NCI-H146 treated with DMSO at 0.1 percent for 48 hours (cell line): Measurements from ENCODE around the gene FRMD5.

Source experiments
- DNase-seq: peaks from one replicate; lab custom pipeline; 2025; ENCODE audit not compliant: unreplicated experiment; lab: John Stamatoyannopoulos, UW

Gene FRMD5

DNA sequence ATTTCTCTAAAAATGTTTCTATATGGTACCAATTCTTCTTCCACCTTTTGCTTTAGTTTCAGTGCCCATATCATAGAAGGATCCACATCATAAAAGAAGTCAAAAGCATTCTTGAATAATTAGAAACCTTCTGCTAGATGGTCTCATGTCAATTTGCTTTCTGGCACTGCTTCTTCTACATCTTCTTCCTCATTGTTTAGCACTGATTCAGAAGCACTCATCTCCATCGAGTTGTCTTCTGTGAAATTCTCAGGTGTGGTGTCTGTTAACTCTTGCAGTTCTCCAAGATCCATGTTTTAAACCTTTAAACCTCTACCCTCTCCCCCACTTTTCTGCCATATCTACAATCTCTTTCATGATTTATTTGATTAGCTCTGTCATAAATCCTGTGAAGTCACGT lies 213.5 kb downstream of the FRMD5 start:
- no peak for DNase-seq

DNA sequence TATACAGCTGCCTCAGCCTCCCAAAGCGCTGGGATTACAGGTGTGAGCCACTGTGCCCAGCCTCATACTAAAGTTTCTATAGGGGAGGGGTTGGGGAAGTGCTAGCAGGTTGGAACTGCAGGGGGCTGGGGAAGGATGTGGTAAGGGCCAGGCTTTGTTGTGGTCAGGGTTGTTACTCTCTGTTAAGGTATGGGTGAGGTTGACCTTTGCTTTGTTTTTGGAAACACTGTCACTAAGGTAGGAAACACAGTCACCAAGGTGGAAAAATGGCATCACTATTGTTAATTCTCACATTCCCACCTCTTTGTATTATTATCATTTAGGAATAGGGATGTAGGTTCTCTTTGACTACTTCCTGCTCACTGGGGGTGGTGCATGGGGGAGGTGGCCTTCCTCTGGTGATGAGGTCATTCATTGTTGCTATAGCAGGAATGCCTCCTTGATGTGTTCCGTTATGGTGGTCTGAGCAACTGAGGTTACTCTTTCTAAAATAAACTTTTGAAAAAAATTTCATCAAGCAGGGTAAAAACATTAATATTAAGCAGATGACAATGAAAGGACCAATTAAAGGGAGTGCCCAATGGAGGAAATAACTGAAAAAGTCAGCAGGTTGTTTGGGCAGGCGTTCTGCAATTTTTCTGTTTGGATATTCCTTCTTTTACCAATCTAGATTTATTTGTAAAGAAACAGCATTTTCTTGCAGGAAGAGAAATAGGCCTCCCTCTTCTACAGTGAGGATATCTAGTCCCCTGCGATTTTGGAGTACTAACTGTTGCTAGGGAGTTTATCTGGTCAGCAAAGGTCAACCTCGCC lies 217.8 kb downstream of the FRMD5 start:
- no peak for DNase-seq

DNA sequence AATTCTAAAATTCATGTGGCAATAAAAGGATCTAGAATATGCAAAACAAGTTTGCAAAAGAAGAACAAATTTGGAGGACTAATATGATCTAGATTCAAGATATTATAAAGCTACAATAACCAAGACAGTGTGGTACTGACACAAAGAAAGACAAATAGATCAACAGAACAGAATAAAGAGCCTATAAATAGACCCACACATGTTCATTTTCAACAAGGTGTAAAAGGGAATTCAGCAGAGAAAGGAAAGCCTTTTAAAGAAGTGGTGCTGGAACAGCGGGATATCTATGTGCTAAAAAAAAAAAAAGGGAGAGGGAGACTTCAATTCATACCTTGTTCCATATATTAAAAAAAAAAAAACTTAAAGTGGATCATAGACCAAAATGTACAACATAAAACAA lies 219.3 kb downstream of the FRMD5 start:
- peak; percentile 29 for DNase-seq

DNA sequence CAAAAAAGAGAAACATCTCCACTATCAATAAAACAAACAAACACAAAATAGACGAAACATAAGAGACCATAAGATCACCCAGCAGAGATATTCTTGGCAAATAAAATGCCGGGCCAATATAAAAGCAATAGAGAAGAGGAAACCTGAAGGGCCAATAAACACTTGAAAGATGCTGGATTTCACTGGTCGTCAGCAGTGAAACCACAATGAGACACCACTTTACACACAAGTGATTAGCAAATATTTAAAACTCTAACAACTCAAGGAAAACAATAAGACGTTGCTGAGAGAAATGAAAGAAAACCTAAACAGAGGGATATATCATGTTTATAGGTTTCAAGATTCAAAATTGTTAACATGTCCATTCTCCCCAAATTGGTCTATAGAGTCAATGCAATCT lies 219.7 kb downstream of the FRMD5 start:
- DNase-seq = no peak

DNA sequence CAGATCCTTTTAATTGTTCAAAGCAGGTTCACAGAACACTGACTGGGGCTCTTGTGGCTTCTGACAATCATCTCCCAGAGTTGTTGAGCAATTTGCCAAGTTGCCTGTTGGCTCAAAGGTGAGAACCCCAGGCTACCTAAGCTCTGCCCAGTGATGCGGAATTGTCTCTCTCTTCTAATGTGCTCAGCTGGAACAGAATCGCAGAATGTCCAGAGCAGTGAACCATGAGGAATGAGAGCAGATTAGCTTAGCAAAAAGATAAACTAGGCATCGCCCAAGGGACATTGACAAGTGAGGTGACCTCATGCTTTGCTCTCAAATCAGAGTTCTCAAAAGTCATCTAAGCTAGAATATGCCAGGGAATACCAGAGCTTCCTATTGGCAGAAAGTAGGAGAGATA lies 220.2 kb downstream of the FRMD5 start:
- DNase-seq = peak; percentile 66

DNA sequence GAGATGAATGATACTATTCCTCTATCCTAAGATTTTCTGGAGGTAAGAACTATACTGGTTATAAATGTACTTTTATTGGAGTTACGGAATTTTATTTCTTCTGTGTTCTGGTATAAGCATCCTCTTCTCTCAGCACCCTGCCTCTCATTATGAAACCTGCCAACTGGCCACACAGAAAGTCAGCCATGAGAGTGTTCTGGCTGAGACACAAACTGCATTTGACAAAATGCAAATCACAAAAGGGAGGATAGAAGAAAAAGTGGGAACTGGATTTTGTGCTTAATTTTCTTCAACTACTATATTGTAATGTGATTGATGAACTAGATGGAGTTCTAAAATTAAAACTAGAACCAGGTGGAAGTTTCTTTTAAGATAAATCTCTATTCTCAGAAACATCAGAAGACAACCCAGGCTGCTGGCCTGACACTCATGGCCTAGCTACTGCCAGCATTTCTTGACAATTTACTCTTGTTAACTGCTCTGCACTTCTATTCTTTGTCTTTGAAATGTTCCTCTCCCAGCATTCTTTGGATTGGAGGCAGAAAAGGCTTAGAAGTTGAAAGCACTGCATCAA lies 225.2 kb downstream of the FRMD5 start:
- no peak for DNase-seq

DNA sequence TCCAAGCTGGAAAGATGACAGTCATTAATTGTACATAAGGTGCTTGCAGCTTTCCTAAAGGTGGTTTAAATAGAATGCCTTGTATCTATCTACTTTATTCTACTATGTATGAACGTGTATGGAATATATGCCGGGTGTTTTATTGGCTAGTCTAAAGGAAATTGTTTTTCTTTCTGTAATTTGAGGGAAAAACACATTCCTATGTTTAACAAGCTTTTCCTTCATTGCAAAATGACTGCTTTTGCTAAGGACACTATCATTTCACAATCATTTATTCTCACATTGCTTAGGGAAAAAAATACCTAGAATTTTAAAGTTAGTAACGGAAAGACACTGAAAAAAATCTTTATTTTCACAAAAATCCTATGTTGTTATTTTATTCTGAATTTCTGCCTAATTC lies 226.5 kb downstream of the FRMD5 start:
- no peak for DNase-seq

DNA sequence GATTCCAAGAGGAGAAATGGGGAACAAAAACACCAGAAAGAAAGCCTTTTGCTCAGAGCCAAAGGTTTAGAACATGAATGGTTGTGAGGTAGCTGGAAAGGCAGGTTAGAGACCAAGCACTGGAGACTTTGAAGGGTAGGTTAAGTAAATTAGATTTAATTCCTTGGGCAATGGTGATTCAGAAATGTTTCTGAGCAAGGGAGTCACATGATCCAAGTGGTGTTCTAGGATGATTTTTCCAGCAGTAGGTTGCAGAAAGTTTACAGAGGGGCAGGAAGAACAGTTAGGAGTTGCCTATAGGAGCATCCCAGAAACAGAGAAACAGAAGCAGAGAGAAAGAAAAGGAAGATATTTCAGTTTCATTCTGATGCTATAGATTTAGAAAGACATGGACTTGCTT lies 228.4 kb downstream of the FRMD5 start:
- DNase-seq = no peak

DNA sequence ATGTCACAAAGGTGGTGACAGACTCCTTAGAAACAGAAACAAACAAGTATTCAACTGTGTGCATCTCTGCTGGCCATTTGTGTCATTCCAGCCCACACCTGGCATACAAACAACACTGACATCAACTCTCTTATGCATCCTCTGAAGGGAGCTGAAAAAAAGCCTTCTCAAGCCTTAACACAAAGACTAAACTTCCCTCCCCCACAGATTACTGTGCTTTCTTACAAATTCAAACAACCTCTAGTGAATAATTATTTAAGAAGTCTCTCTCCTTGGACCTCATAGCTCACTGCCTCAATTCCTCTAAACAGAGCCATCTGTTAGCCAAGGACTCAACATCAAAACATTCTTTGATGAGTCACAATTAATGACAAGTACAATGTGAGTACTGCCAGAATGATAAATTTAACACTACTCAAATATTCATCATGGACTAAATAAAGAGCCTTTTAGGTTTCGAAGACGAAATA lies 236.2 kb downstream of the FRMD5 start:
- DNase-seq = no peak

DNA sequence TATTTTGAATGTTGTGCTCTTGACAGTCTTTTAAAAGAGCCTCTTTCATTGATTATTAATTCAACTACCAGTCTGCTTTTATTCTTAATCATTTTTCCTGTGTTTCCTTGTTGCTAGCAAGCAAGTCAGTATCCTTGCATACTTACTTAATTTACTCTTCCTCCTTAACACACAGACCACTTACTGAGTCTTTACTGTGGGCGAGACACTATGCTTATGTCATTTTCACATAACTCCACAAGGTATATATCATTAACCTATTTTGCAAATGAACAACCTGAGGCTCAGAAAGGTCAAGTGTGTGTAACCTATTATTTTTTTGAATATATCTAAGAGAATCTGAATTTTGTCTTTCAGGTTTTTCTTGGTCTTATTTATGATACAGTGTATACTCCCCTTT lies 237.3 kb downstream of the FRMD5 start:
- no peak for DNase-seq

DNA sequence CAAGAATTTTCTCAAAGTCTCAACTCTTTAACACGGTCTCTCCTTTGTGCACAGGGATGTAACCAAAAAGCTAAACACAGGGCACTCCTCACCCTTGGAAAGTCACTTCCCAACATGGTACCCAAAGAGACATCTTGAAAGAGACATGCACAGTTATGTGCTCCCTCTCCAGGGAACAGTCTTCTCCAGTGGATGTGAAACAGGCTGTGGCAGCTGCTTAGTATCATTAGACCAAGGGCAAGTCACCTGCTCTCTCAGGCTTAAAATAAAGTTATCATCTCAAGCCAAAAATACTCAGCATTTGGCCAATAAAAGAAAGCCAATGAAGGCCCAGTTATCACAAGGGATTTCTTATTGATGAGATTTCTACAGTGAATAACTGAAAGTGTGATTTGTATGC lies 239.9 kb downstream of the FRMD5 start:
- DNase-seq = no peak

DNA sequence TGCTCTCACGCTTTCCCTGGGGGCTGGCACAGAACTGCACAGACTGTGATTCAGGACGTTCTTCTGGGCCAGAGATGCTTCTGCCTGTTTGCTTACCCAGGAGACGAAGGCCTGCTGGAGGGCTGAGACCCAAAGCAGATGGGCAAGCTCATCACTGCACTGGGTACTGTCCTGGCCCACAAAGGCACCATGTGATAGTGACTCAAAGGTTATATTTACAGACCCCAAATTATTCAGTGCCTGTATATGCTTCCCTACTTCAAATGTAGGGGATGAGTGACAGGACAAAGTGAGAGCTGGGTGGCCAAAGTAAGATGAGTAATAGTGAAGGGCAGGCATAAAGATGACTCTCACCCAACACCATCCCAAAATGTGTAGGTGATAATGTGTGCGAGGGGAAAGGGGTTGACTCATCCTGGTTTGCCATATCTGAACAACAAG lies 240.9 kb downstream of the FRMD5 start:
- DNase-seq = no peak

DNA sequence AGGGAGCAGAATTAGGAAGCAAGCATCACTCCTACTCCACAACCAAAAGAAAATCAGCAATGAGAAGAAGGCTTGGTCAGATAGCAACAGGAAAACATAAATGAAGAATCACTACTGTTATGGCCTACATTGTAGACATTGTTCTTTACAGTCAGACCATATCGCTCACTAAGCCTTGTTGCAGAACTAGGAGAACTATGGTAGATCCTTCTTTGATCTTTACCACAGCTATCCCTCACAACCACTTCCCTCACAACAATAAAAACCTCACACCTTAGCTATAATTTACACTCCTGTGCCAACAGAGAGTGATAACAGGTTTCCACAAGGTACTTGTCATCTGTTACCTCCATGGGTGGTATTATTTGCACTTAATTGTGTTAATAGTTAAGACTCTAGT lies 241.7 kb downstream of the FRMD5 start:
- no peak for DNase-seq

DNA sequence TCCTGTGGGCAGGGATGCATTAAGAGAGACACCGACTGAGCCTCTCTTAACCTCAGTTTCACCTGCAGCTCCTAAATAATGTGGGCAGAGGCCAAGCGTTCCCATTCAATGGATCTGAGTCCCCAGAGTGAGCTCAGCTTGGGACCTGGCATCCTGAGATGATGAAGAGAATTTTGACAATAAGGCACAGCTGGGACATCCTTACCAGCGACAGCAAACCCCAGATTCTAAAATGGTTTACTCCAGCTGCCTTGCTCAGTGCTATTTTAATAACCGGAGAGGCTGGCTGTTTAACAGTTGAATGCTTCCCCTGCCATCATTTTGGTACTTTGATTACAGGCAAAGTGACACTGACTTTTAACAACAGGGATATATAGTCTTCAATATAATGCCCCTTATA lies 244.5 kb downstream of the FRMD5 start:
- DNase-seq = no peak

DNA sequence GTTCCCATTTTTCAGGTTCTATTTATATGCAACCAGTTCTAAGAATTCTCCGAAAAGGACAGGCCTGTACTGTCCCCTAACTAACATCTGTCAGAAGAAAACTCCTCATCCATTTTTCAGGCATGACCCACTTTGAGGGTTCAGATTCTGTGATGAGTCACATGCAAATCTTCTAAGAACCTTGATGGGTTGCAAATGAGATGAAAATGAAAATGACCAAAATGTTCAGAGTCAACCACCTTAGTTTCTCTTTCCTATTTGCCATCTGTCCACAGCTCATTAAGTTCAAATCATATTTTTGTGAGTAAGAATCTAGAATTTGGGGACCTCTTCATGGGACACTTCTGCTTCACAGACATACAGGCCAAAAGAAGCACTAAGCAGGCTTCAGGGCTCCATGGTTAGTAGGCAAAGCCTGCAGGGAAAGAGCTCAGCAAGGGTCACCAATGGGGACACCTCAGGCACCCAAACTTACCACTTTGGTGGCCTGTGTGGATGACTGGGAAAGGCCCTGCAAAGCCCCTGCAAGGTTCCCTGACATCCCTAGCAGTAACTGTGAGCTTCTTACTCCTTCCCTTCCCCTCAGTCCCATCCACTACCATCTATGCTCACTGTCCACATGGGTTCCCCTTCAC lies 246.3 kb downstream of the FRMD5 start:
- DNase-seq = no peak

DNA sequence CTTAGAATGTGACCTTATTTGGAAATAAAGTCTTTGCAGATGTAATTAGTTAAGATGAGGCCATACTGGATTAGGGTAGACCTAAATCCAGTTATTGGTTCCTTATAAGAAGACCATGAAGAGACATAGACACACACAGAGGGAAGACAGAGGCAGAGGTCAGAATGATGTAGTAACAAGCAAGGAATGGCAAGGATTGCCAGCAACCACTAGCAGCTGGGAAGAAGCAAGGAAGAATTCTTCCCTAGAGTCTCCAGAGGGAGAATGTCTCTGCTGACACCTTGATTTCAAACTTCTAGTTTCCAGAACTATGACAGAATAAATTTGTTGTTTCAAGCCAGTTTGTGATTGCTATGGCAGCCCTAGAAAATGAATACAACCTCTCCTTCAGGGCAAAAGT lies 251.6 kb downstream of the FRMD5 start:
- DNase-seq = no peak

DNA sequence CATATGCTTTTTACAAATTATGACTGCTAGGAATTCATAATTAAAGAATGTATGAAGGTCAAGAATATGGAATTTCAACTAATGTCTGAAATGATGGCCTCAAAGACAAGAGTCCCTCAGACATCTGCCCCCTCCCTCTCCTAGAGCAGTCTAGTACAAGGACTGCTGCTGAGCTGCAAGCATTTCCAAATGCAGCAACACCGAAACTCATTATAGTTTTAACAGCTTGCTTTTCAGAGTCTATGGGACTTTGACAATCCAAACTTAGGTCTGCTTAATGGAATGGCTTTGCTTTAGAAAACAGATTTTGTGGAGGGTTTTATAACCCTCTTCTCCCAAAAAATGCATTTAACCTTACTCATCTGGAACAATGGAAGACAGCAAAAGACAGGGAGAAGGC lies 252.9 kb downstream of the FRMD5 start:
- DNase-seq = no peak

DNA sequence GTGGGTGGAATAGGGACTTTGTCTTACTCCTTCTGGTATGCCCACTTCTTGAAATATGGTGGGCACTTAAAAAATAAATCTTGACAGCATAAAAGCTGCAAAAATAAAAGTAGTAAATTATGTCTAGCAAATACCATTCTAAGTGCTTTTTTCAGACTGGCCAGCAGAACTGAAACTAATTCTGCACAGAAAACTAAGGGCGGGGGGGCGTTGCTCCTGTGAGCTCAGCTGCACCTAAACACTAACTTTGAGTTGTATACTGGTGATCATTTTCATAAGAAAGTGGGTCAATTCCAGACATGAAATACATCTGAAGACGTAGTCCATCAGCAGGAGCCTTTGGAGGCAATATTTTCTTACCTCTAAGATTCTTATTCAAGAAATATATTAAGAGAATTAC lies 253.5 kb downstream of the FRMD5 start:
- no peak for DNase-seq

DNA sequence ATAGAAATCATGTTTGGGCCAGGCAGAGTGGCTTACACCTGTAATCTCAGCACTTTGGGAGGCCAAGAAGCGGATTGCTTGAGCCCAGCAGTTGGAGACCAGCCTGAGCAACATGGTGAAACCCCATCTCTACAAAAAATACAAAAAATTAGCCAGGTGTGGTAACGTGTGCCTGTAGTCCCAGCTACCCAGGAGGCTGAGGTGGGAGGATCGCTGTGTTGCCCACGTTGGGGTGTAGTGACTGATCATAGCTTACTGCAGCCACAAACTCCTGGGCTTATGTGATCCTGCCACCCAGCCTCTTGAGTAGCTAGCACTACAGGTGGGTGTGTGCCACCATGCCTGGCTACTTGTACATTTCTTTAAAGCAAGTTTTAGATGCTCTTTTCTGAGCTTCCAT lies 254.0 kb downstream of the FRMD5 start:
- no peak for DNase-seq

DNA sequence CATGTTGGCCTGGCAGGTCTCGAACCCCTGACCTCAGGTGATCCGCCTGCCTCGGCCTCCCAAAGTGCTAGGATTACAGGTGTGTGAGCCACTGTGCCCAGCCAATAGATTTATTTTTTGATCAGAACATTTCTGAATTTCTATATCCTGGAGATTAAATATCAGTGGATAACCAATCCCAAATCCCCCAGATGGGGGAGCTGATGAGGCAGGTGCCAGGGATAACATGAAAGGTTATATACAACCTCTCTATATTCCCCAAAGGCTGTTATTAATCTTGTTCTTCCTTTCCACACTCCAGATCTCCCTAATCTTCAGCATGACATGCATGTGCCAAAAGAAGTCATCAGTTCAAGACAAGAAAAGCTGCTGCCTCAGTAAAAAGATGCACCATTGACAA lies 256.0 kb downstream of the FRMD5 start:
- DNase-seq = no peak

DNA sequence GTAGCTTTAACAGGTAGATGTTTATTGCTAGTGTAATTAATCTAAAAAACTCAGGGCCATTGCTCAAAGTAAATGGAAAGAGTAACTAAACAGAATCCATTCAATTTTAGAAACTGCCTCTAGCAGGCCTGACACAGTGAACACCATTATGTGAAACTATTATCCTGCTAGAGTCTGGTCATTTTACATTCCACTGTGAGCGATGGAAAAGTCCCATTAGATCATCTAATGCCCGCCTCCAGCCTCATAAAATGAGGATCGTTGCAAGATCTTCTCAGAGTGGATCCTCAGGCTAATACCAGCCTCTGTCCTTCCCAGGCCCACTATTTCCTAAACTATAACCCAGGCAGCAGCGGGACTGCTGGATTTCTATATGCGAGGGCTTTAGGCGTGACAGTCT lies 260.6 kb downstream of the FRMD5 start:
- DNase-seq = no peak

DNA sequence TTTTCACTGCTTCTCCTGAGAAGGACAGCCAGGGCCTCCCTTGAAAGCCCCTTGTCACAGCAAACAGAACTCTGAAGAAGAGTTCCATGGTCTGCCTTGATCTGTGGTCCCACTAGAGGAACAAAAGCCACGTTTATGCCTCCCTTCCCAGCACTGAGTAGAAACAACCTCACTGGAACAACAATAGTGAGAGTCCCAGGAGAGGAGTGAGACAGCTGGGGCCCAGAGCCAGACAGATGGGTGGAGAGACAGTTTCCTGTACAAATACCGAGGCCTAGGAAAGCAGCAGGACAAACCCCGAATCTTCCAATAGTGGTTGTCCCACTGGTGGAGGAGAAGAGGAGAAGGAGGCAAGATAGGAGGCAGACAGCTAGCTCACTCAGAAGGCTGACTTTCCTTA lies 262.2 kb downstream of the FRMD5 start:
- no peak for DNase-seq
